Measurements from ENCODE around the gene WWOX. TPM values are rescaled to one million over a fixed set of nuclear protein-coding genes. Genes with fewer than 3 reads are reported as not detected.
"Not testable (repeated sequence)": the region's sequence is repeated elsewhere in the genome, so short reads cannot be mapped to it uniquely, and the experiment has no call there.

WWOX gene
- total and polyA plus RNA-seq, 2 donors, result 15.3 to 28.4 TPM

GRCh38 chr16:78684030-78684611 is 584.7 kb downstream of the WWOX start:
- no peak overlapping the region for H3K27ac ChIP-seq (ENCODE audit: low read depth)
- no peaks in the 10 kb centered on the region for H3K4me1 ChIP-seq (ENCODE audit: insufficient read depth)
- DNase-seq (ENCODE audit: extremely low spot score), result no peak
- no peak overlapping the region for H3K4me3 ChIP-seq (ENCODE audit: low read depth, low read length)
- H3K36me3 ChIP-seq (ENCODE audit: insufficient read depth), result no peaks in the 10 kb centered on the region
- WGBS, result 55% methylated on average over 8 of the region's 8 CpGs

- DNase-seq (ENCODE audit: extremely low spot score), result no peak
- H3K4me1 ChIP-seq (ENCODE audit: insufficient read depth), result no peaks in the 10 kb centered on the region
- no peaks in the 10 kb centered on the region for H3K36me3 ChIP-seq (ENCODE audit: insufficient read depth)
- no peak overlapping the region for H3K27ac ChIP-seq (ENCODE audit: low read depth)
- 66% methylated on average over 5 of the region's 5 CpGs for WGBS
- H3K4me3 ChIP-seq (ENCODE audit: low read depth, low read length), result no peak overlapping the region
Measured at GRCh38 chr16:78684655-78685375, 585.4 kb downstream of the WWOX start.

GRCh38 chr16:78686601-78687000 is 587.1 kb downstream of the WWOX start:
- 60% methylated on average over 5 of the region's 5 CpGs for WGBS
- Histone ChIP-seq H3K27ac (ENCODE audit: low read depth) (no peak overlapping the region), H3K4me3 (ENCODE audit: low read depth, low read length) (no peak overlapping the region), H3K4me1 (ENCODE audit: insufficient read depth) (no peaks in the 10 kb centered on the region), H3K36me3 (ENCODE audit: insufficient read depth) (no peaks in the 10 kb centered on the region)
- no peak for DNase-seq (ENCODE audit: extremely low spot score)

- H3K4me1 ChIP-seq (ENCODE audit: insufficient read depth), result no peaks in the 10 kb centered on the region
- H3K36me3 ChIP-seq (ENCODE audit: insufficient read depth), result no peaks in the 10 kb centered on the region
- H3K27ac ChIP-seq (ENCODE audit: low read depth), result no peak overlapping the region
- no peak for DNase-seq (ENCODE audit: extremely low spot score)
- no peak overlapping the region for H3K4me3 ChIP-seq (ENCODE audit: low read depth, low read length)
- 36% methylated on average over 2 of the region's 2 CpGs for WGBS
Measured at GRCh38 chr16:78689028-78689427, 589.6 kb downstream of the WWOX start.

- DNase-seq (ENCODE audit: extremely low spot score), result no peak
- no peak overlapping the region for H3K27ac ChIP-seq (ENCODE audit: low read depth)
- H3K36me3 ChIP-seq (ENCODE audit: insufficient read depth), result no peaks in the 10 kb centered on the region
- no peaks in the 10 kb centered on the region for H3K4me1 ChIP-seq (ENCODE audit: insufficient read depth)
- H3K4me3 ChIP-seq (ENCODE audit: low read depth, low read length), result no peak overlapping the region
Measured at GRCh38 chr16:78689536-78689935, 590.1 kb downstream of the WWOX start.

GRCh38 chr16:78690510-78690909 is 591.1 kb downstream of the WWOX start:
- Histone ChIP-seq H3K4me1 (ENCODE audit: insufficient read depth) (no peaks in the 10 kb centered on the region), H3K27ac (ENCODE audit: low read depth) (no peak overlapping the region), H3K4me3 (ENCODE audit: low read depth, low read length) (no peak overlapping the region), H3K36me3 (ENCODE audit: insufficient read depth) (no peaks in the 10 kb centered on the region)
- WGBS, result 96% methylated on average over 4 of the region's 4 CpGs
- no peak for DNase-seq (ENCODE audit: extremely low spot score)

- 79% methylated on average over 3 of the region's 3 CpGs for WGBS
- not testable (repeated sequence) for H3K27ac ChIP-seq (ENCODE audit: low read depth); H3K4me1 ChIP-seq (ENCODE audit: insufficient read depth); DNase-seq (ENCODE audit: extremely low spot score); H3K4me3 ChIP-seq (ENCODE audit: low read depth, low read length); H3K36me3 ChIP-seq (ENCODE audit: insufficient read depth)
Measured at GRCh38 chr16:78691746-78692145, 592.3 kb downstream of the WWOX start.

- no peak overlapping the region for H3K27ac ChIP-seq (ENCODE audit: low read depth)
- H3K4me1 ChIP-seq (ENCODE audit: insufficient read depth), result no peaks in the 10 kb centered on the region
- 96% methylated on average over 5 of the region's 5 CpGs for WGBS
- H3K4me3 ChIP-seq (ENCODE audit: low read depth, low read length), result no peak overlapping the region
- DNase-seq (ENCODE audit: extremely low spot score), result no peak
- H3K36me3 ChIP-seq (ENCODE audit: insufficient read depth), result no peaks in the 10 kb centered on the region
Measured at GRCh38 chr16:78693496-78693895, 594.0 kb downstream of the WWOX start.

- Histone ChIP-seq H3K4me1 (ENCODE audit: insufficient read depth) (no peaks in the 10 kb centered on the region), H3K27ac (ENCODE audit: low read depth) (no peak overlapping the region), H3K36me3 (ENCODE audit: insufficient read depth) (no peaks in the 10 kb centered on the region), H3K4me3 (ENCODE audit: low read depth, low read length) (no peak overlapping the region)
- 96% methylated on average over 3 of the region's 3 CpGs for WGBS
- no peak for DNase-seq (ENCODE audit: extremely low spot score)
Measured at GRCh38 chr16:78694414-78694813, 595.0 kb downstream of the WWOX start.

GRCh38 chr16:78695391-78695790 is 595.9 kb downstream of the WWOX start:
- 55% methylated on average over 6 of the region's 6 CpGs for WGBS
- H3K27ac ChIP-seq (ENCODE audit: low read depth), result no peak overlapping the region
- no peaks in the 10 kb centered on the region for H3K4me1 ChIP-seq (ENCODE audit: insufficient read depth)
- no peak overlapping the region for H3K4me3 ChIP-seq (ENCODE audit: low read depth, low read length)
- no peaks in the 10 kb centered on the region for H3K36me3 ChIP-seq (ENCODE audit: insufficient read depth)
- DNase-seq (ENCODE audit: extremely low spot score), result no peak

GRCh38 chr16:78696797-78697196 is 597.3 kb downstream of the WWOX start:
- Histone ChIP-seq H3K27ac (ENCODE audit: low read depth) (no peak overlapping the region), H3K4me3 (ENCODE audit: low read depth, low read length) (no peak overlapping the region)
- 96% methylated on average over 2 of the region's 2 CpGs for WGBS

GRCh38 chr16:78697426-78697825 is 598.0 kb downstream of the WWOX start:
- no peak overlapping the region for H3K4me3 ChIP-seq (ENCODE audit: low read depth, low read length)
- 87% methylated on average over 5 of the region's 5 CpGs for WGBS
- no peaks in the 10 kb centered on the region for H3K4me1 ChIP-seq (ENCODE audit: insufficient read depth)
- no peak for DNase-seq (ENCODE audit: extremely low spot score)
- no peaks in the 10 kb centered on the region for H3K36me3 ChIP-seq (ENCODE audit: insufficient read depth)
- no peak overlapping the region for H3K27ac ChIP-seq (ENCODE audit: low read depth)

More at GRCh38 chr16:78696797-78697196, 597.3 kb downstream of the WWOX start:
- no peaks in the 10 kb centered on the region for H3K4me1 ChIP-seq (ENCODE audit: insufficient read depth)
- H3K36me3 ChIP-seq (ENCODE audit: insufficient read depth), result no peaks in the 10 kb centered on the region
- DNase-seq (ENCODE audit: extremely low spot score), result no peak

GRCh38 chr16:78703936-78704335 is 604.5 kb downstream of the WWOX start:
- Histone ChIP-seq H3K27ac (ENCODE audit: low read depth) (no peak overlapping the region), H3K36me3 (ENCODE audit: insufficient read depth) (no peaks in the 10 kb centered on the region), H3K4me3 (ENCODE audit: low read depth, low read length) (no peak overlapping the region), H3K4me1 (ENCODE audit: insufficient read depth) (no peaks in the 10 kb centered on the region)
- DNase-seq (ENCODE audit: extremely low spot score), result no peak
- 60% methylated on average over 3 of the region's 3 CpGs for WGBS

- Histone ChIP-seq H3K4me1 (ENCODE audit: insufficient read depth) (no peaks in the 10 kb centered on the region), H3K27ac (ENCODE audit: low read depth) (no peak overlapping the region), H3K36me3 (ENCODE audit: insufficient read depth) (no peaks in the 10 kb centered on the region), H3K4me3 (ENCODE audit: low read depth, low read length) (no peak overlapping the region)
- DNase-seq (ENCODE audit: extremely low spot score), result no peak
- 34% methylated on average over 6 of the region's 6 CpGs for whole genome bisulfite sequencing
Measured at GRCh38 chr16:78704416-78704815, 605.0 kb downstream of the WWOX start.

Measured in urinary bladder (tissue), 4 donors.